Measurements from ENCODE around the gene LSM14B.
A peak's percentile ranks its signal among the peaks of the same experiment; 100 is the strongest.

Gene LSM14B

GRCh38 chr20:62143081-62143956, 21.0 kb downstream of the LSM14B start, which contains the start of the genes PSMA7 and SS18L1:
Gene PSMA7, minus strand, starts transcription at chr20:62143394. Its CDS starts 91 bp downstream, at chr20:62143303.
Gene SS18L1, plus strand, starts transcription at chr20:62143769. Its CDS starts 52 bp downstream, at chr20:62143821.
- H2AK5ac ChIP-seq (ENCODE audit: low read length), result peak within 1 kb of the TSS; percentile 96
- DNase-seq, result peak; percentile 73 to 85
- H4K8ac ChIP-seq (ENCODE audit: low read depth, low read length), result peak within 1 kb of the TSS; percentile 96
- H3K79me2 ChIP-seq (ENCODE audit: control insufficient read depth, insufficient read depth, low read length, poor library complexity), result peaks cover 53% of the 10 kb centered on the region
- H3K4ac ChIP-seq (ENCODE audit: low read depth, low read length), result peak within 1 kb of the TSS; percentile 99
- H3K18ac ChIP-seq (ENCODE audit: low read length), result peak within 1 kb of the TSS; percentile 99
- H4K12ac ChIP-seq (ENCODE audit: low read depth, low read length), result peak within 1 kb of the TSS; percentile 96
- peaks cover 6 to 14% of the 10 kb centered on the region in 2 experiments for H3K4me1 ChIP-seq (ENCODE audit: control insufficient read depth in 1 of 2, insufficient read depth in 2 of 2, low read length in 2 of 2)
- H3K9me3 ChIP-seq (ENCODE audit: insufficient read depth, low read depth, low read length), result peaks cover 3% of the 10 kb centered on the region
- H3K79me1 ChIP-seq (ENCODE audit: low read length), result peaks cover 7% of the 10 kb centered on the region
- H3K36me3 ChIP-seq (ENCODE audit: control insufficient read depth in 1 of 2, insufficient read depth in 2 of 2, low read length in 2 of 2), result peaks cover 25 to 40% of the 10 kb centered on the region in 2 experiments
- H3K9ac ChIP-seq (ENCODE audit: low read length), result peak within 1 kb of the TSS; percentile 98
- H4K91ac ChIP-seq (ENCODE audit: low read depth, low read length), result peak within 1 kb of the TSS; percentile 99
- H2BK5ac ChIP-seq (ENCODE audit: low read depth, low read length, poor library complexity), result peak within 1 kb of the TSS; percentile 99
- H2BK120ac ChIP-seq (ENCODE audit: insufficient read depth, low read length, poor library complexity), result peak within 1 kb of the TSS; percentile 99
- no peak within 1 kb of the TSS for H3K23ac ChIP-seq (ENCODE audit: low read length)
- H2BK12ac ChIP-seq (ENCODE audit: low read length), result peak within 1 kb of the TSS; percentile 92
- peak within 1 kb of the TSS; percentile 99 for H3K4me3 ChIP-seq (ENCODE audit: low read depth, low read length)
- peak within 1 kb of the TSS; percentile 79 for H3K4me2 ChIP-seq (ENCODE audit: low read length)
- no peaks in the 10 kb centered on the region for H3K27me3 ChIP-seq (ENCODE audit: insufficient read depth, low read length)
- H2AFZ ChIP-seq (ENCODE audit: insufficient read depth, low read length, poor library complexity), result peak within 1 kb of the TSS; percentile 77
- H3K27ac ChIP-seq (ENCODE audit: low read depth, low read length), result peak within 1 kb of the TSS; percentile 96
- peak within 1 kb of the TSS; percentile 99 for H3K14ac ChIP-seq (ENCODE audit: low read length)
- no CpG with 5 or more reads among the region's 148 CpGs for WGBS (ENCODE audit: extremely low coverage, insufficient coverage, insufficient read length)

- Histone ChIP-seq H4K8ac (ENCODE audit: low read depth, low read length) (peak overlapping the region; percentile 72), H3K18ac (ENCODE audit: low read length) (peak overlapping the region; percentile 92), H3K4me2 (ENCODE audit: low read length) (peak overlapping the region; percentile 75), H2AK5ac (ENCODE audit: low read length) (no peak overlapping the region), H4K91ac (ENCODE audit: low read depth, low read length) (peak overlapping the region; percentile 52), H3K4ac (ENCODE audit: low read depth, low read length) (peak overlapping the region; percentile 93), H3K27me3 (ENCODE audit: insufficient read depth, low read length) (no peaks in the 10 kb centered on the region), H3K9ac (ENCODE audit: low read length) (peak overlapping the region; percentile 81), H3K79me1 (ENCODE audit: low read length) (peaks cover 7% of the 10 kb centered on the region), H3K79me2 (ENCODE audit: control insufficient read depth, insufficient read depth, low read length, poor library complexity) (peaks cover 53% of the 10 kb centered on the region), H3K36me3 (ENCODE audit: control insufficient read depth in 1 of 2, insufficient read depth in 2 of 2, low read length in 2 of 2) (peaks cover 18 to 32% of the 10 kb centered on the region in 2 experiments), H2BK5ac (ENCODE audit: low read depth, low read length, poor library complexity) (peak overlapping the region; percentile 35), H3K23ac (ENCODE audit: low read length) (no peak overlapping the region), H2AFZ (ENCODE audit: insufficient read depth, low read length, poor library complexity) (peak overlapping the region; percentile 77), H3K14ac (ENCODE audit: low read length) (peak overlapping the region; percentile 79), H3K9me3 (ENCODE audit: insufficient read depth, low read depth, low read length) (peaks cover 4% of the 10 kb centered on the region), H3K27ac (ENCODE audit: low read depth, low read length) (peak overlapping the region; percentile 86), H4K12ac (ENCODE audit: low read depth, low read length) (peak overlapping the region; percentile 27), H3K4me3 (ENCODE audit: low read depth, low read length) (peak overlapping the region; percentile 93), H3K4me1 (ENCODE audit: control insufficient read depth in 1 of 2, insufficient read depth in 2 of 2, low read length in 2 of 2) (peaks cover 9 to 22% of the 10 kb centered on the region in 2 experiments), H2BK12ac (ENCODE audit: low read length) (no peak overlapping the region), H2BK120ac (ENCODE audit: insufficient read depth, low read length, poor library complexity) (peak overlapping the region; percentile 27)
- peak; percentile 40 to 69 for DNase-seq
- WGBS (ENCODE audit: extremely low coverage, insufficient coverage, insufficient read length), result no CpG with 5 or more reads among the region's 104 CpGs
These were observed 21.9 kb downstream of the LSM14B start for GRCh38 chr20:62143957-62144825.

GRCh38 chr20:62145688-62146018, 23.4 kb downstream of the LSM14B start:
- Histone ChIP-seq H3K27ac (ENCODE audit: low read depth, low read length) (no peak overlapping the region), H3K18ac (ENCODE audit: low read length) (no peak overlapping the region), H3K9ac (ENCODE audit: low read length) (no peak overlapping the region), H4K12ac (ENCODE audit: low read depth, low read length) (no peak overlapping the region), H2BK12ac (ENCODE audit: low read length) (no peak overlapping the region), H3K79me1 (ENCODE audit: low read length) (peaks cover 7% of the 10 kb centered on the region), H3K36me3 (ENCODE audit: control insufficient read depth in 1 of 2, insufficient read depth in 2 of 2, low read length in 2 of 2) (peaks cover 10 to 21% of the 10 kb centered on the region in 2 experiments), H2BK120ac (ENCODE audit: insufficient read depth, low read length, poor library complexity) (no peak overlapping the region), H2AFZ (ENCODE audit: insufficient read depth, low read length, poor library complexity) (no peak overlapping the region), H3K9me3 (ENCODE audit: insufficient read depth, low read depth, low read length) (peaks cover 4% of the 10 kb centered on the region), H3K27me3 (ENCODE audit: insufficient read depth, low read length) (no peaks in the 10 kb centered on the region), H2BK5ac (ENCODE audit: low read depth, low read length, poor library complexity) (no peak overlapping the region), H3K14ac (ENCODE audit: low read length) (no peak overlapping the region), H2AK5ac (ENCODE audit: low read length) (no peak overlapping the region), H3K4me3 (ENCODE audit: low read depth, low read length) (no peak overlapping the region), H3K4me2 (ENCODE audit: low read length) (no peak overlapping the region), H3K23ac (ENCODE audit: low read length) (no peak overlapping the region), H3K4me1 (ENCODE audit: control insufficient read depth in 1 of 2, insufficient read depth in 2 of 2, low read length in 2 of 2) (peaks cover 16 to 32% of the 10 kb centered on the region in 2 experiments), H3K79me2 (ENCODE audit: control insufficient read depth, insufficient read depth, low read length, poor library complexity) (peaks cover 53% of the 10 kb centered on the region), H3K4ac (ENCODE audit: low read depth, low read length) (peak overlapping the region; percentile 61), H4K91ac (ENCODE audit: low read depth, low read length) (no peak overlapping the region), H4K8ac (ENCODE audit: low read depth, low read length) (no peak overlapping the region)
- WGBS (ENCODE audit: extremely low coverage, insufficient coverage, insufficient read length), result no CpG with 5 or more reads among the region's 7 CpGs
- no peak for DNase-seq

- H2BK12ac ChIP-seq (ENCODE audit: low read length), result no peak overlapping the region
- H3K23ac ChIP-seq (ENCODE audit: low read length), result no peak overlapping the region
- H3K36me3 ChIP-seq (ENCODE audit: control insufficient read depth in 1 of 2, insufficient read depth in 2 of 2, low read length in 2 of 2), result peaks cover 7 to 16% of the 10 kb centered on the region in 2 experiments
- no peak overlapping the region for H2BK5ac ChIP-seq (ENCODE audit: low read depth, low read length, poor library complexity)
- H3K4me2 ChIP-seq (ENCODE audit: low read length), result no peak overlapping the region
- no CpG with 5 or more reads among the region's 22 CpGs for WGBS (ENCODE audit: extremely low coverage, insufficient coverage, insufficient read length)
- H2BK120ac ChIP-seq (ENCODE audit: insufficient read depth, low read length, poor library complexity), result no peak overlapping the region
- H4K12ac ChIP-seq (ENCODE audit: low read depth, low read length), result no peak overlapping the region
- H3K4me1 ChIP-seq (ENCODE audit: control insufficient read depth in 1 of 2, insufficient read depth in 2 of 2, low read length in 2 of 2), result peaks cover 14 to 29% of the 10 kb centered on the region in 2 experiments
- H3K4me3 ChIP-seq (ENCODE audit: low read depth, low read length), result no peak overlapping the region
- H3K9ac ChIP-seq (ENCODE audit: low read length), result no peak overlapping the region
- no peak for DNase-seq
- H4K8ac ChIP-seq (ENCODE audit: low read depth, low read length), result no peak overlapping the region
- H3K27ac ChIP-seq (ENCODE audit: low read depth, low read length), result no peak overlapping the region
- peaks cover 48% of the 10 kb centered on the region for H3K79me2 ChIP-seq (ENCODE audit: control insufficient read depth, insufficient read depth, low read length, poor library complexity)
- no peak overlapping the region for H3K18ac ChIP-seq (ENCODE audit: low read length)
- peak overlapping the region; percentile 61 for H3K4ac ChIP-seq (ENCODE audit: low read depth, low read length)
- no peaks in the 10 kb centered on the region for H3K27me3 ChIP-seq (ENCODE audit: insufficient read depth, low read length)
- no peak overlapping the region for H4K91ac ChIP-seq (ENCODE audit: low read depth, low read length)
- H2AFZ ChIP-seq (ENCODE audit: insufficient read depth, low read length, poor library complexity), result no peak overlapping the region
- peaks cover 7% of the 10 kb centered on the region for H3K79me1 ChIP-seq (ENCODE audit: low read length)
- no peak overlapping the region for H2AK5ac ChIP-seq (ENCODE audit: low read length)
- H3K9me3 ChIP-seq (ENCODE audit: insufficient read depth, low read depth, low read length), result peaks cover 4% of the 10 kb centered on the region
- H3K14ac ChIP-seq (ENCODE audit: low read length), result no peak overlapping the region
These were observed 23.9 kb downstream of the LSM14B start for GRCh38 chr20:62146019-62146755.

Measured in trophoblast cell (in vitro differentiated cells and primary cell).